DMS 273 (cell line): ENCODE data around the gene ENDOV.

ENCODE experiments used
- DNase-seq: peaks from one replicate; lab custom pipeline; 2025; ENCODE audit not compliant: unreplicated experiment; lab: John Stamatoyannopoulos, UW

The ENDOV gene

DNA sequence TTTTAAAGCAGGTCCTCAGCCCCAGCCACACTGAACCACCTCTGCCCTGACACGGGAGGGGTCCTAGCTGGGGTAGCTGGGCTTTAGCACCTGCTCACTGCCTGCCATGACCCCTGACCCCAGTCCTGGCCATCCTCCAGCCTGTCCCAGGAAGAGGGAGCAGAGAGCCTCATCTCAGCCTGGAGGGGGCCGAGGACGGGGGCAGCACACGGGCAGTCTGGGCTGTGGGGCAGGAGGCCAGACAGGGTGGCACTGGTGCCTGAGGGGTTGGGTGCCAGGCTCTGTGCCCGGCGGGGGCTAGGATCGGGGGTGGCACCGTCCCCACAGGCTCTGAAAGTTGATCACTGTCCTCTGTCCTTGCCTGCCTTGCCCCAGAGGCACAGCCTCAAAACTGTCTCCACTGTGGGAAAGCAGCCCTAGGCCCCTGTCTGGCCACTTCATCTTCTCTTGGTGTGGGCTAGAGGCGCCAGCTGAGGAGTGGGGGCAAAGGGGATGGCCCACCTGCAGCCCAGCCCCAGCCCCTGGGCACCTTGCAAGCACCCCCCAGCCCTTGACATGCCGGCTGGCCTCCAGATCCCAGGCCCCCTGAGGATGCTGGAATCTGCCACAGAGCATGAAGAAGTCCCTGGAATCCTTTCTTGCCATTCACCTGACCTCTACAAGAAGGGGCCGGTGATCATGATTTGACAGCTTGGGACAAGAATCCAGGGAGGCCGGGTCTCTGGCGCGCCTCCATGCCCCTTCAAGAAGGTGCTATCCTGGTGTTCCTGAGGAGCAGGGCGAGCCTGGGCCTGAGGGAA is 15.7 kb downstream of the ENDOV start:
- DNase-seq = no peak

GRCh38 chr17:80431246-80432195 is 16.6 kb downstream of the ENDOV start:
- DNase-seq = no peak

DNA sequence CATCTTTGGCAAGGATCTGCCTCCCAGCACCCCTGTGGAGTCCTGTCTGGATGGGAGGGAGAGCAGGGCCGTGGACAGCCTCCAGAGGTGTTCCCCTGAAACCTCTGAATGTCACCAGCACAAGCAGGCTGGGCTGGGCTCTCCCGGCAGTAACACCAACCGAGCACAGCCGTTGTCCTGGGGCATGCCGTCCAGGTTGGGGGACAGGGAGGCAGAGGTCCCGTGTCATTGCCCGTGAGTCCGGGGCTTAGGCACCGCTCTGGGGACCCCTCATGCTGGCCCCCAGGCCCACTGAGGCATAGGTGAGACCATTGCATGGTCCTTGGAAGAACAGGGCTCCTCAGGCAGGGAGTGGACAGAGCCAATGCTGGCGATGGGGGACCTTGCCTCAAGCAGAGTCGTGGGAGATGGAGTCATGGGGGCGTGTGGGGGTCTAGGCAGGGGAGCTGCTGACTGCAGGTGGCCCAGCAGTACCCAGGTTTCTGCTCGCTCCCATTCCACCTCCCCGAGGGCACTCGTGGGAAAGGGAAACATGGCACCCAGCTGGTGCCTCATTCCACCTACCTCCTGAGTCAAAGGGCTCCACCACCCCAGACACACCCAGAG is 17.5 kb downstream of the ENDOV start:
- DNase-seq = no peak

- no peak for DNase-seq
Measured at GRCh38 chr17:80432961-80433550, 18.1 kb downstream of the ENDOV start.

- no peak for DNase-seq
Measured at GRCh38 chr17:80433916-80434666, 19.1 kb downstream of the ENDOV start.

DNA sequence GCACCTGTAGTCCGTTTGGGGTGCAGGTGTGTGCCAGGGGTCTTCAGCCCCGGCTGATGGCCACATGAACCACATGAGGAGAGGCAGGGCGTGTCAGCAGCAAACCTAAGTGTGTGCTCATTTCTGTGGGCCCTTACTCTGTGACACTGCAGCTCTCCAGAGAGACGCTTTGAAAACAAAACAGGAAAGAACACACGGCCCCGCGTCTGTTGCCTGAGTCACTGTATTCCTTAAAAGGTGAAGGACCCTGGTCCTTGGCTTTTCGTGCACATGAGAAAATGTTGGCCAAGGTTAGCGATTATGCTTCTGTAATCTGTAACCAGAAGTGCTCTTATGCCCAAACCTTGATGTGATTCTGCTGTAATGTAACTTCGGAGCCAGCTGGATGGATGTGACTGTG is 22.6 kb downstream of the ENDOV start:
- no peak for DNase-seq

DNA sequence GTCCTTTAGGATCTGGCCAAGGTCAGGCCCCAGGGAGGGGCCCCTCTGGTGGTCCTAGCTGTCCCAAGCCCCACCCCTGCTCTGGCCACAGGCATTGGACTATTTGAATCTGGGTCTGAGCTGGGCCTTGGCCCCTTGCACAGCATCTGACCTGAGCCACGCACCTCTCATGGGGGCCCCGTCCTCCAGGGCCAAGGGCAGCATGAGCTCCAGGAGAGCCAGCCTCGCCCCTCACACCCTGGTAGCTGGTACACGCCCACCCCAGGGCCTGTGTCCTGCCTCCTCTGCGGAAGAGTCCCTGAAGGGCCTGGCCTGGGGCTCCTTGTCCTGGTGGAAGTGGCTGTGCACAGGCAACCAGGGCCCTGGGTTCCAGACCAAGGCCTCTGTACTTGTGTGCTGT is 23.8 kb downstream of the ENDOV start:
- no peak for DNase-seq

- DNase-seq = no peak
Measured at GRCh38 chr17:80439499-80439898, 24.5 kb downstream of the ENDOV start.

DNA sequence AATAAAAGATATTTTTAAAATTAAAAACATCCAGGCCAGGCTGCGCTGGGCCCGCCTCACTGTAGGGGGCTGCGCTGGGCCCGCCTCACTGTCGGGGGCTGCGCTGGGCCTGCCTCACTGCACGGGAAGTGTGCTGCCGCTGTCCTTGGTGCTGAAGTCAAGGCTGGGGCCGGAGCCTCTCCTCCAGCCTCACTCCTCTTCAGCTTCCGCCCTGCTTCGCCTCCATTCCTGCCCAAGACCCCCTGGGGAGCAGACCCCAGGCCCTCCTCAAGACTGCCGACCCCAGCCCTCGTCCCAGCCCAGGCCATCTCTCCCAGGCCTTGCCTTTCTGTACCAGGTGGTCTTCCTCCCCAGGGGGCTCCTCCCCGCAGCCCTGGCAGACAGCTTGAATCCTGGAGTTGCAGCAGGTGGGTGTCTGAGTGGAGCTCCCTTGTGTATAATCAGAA is 26.2 kb downstream of the ENDOV start:
- peak; percentile 76 for DNase-seq

DNA sequence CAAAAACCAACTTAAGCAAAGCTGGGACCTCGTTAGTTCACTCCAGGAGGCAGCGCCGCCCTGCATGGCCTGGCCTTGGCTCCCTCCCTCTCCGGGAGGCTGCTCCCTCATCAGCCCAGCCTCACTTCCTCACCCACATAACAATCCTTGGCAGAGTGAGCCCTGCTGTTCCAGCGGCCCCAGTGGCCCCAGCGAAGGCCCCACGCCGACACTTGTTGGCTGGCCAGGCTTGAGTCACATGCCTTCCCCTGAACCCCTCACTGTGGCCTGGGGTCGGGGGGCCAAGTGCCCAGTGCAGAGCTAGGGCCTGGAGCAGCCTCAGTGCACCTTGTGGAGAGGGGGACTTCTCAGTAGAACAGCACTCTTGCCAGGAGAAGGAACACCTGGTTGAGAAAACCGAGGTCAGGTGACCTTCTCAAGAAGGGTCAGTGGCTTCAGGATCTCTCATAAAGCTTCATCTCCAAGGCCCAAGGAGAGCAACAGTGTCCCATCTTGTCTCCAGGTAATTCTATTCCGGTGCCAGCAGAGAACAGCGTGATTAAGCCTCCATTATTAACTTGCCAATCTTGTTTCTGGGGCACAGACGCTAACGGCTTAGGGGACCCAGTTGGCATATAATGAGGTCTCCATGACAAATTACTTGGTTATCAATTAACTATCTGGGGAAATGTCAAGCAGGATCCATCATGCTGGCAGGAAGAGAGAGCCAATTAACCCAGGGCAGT is 26.8 kb downstream of the ENDOV start:
- peak; percentile 53 for DNase-seq

- DNase-seq = no peak
Measured at GRCh38 chr17:80442323-80442659, 27.3 kb downstream of the ENDOV start.

GRCh38 chr17:80442764-80443163 is 27.8 kb downstream of the ENDOV start:
- DNase-seq = no peak

DNA sequence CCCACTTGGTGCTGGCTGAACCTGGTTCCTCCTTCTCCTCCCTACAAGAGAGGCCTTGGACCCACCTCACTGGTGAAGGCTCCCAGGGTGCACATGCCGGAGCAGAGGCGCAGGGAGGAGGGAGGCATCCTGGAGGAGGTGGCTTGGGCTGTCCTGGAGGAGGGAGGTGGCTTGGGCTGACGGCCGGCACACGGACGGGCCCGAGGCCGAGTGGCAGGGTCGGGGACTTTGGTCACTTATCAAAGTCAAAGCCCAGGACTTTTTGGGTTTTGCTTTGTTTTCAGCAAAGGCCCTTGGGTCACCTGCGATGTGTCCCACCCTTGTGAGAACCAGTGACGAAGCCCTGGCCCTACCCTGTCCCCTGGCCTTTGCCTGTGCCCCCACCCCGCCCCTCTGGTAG is 28.5 kb downstream of the ENDOV start:
- peak; percentile 71 for DNase-seq

- DNase-seq = peak; percentile 96
Measured at GRCh38 chr17:80443916-80444643, 29.1 kb downstream of the ENDOV start.

- DNase-seq = peak; percentile 59
Measured at GRCh38 chr17:80444644-80444979, 29.6 kb downstream of the ENDOV start.

GRCh38 chr17:80445007-80445725 is 30.2 kb downstream of the ENDOV start:
- peak; percentile 98 for DNase-seq

GRCh38 chr17:80445726-80446110 is 30.8 kb downstream of the ENDOV start:
- DNase-seq = peak; percentile 98

DNA sequence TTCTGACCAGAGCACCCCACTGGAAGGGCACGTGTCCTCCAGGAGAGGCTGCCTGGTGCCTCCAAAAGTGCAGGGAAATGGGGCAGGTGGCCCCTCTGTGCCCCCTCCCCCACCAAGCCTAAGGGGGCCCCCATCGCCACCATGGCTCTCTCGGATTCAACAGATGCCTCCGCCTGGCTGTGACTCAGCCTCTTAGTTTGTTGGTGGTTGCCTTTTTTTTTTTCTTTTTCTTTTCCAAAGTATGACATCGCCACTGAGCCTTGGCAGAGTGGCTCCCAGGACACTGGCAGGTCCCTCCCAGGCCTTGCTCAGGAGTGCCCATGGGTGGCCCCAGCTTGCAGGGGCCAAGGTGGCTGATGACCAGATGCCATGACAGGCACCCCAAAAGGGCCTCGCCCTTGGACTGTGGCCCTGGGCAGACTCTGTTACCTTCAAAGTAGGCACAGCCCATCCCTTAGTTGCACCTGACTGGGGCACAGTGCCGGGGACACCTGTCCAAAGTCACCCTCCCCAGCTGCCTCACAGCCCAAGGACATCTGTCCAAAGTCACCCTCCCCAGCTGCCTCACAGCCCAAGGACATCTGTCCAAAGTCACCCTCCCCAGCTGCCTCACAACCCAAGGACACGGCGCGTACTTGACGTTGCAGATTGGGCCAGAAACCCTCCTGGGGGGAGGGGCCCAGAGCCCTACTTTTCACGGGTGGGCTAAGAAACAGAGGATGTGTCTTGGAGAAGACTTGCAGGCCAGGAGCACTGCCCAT is 31.9 kb downstream of the ENDOV start:
- peak; percentile 85 for DNase-seq
